Osteoblast (primary cell): ENCODE data around the gene SLC2A11. TPM values are rescaled to one million over a fixed set of nuclear protein-coding genes. Genes with fewer than 3 reads are reported as not detected.

Experiments used
- DNase-seq: peaks from one replicate; pipeline ENCODE4 v3.0.0; 2011; ENCODE audit warnings: low spot score, mixed read lengths; ENCODE audit not compliant: insufficient read length; ENCODE audit errors: missing footprints
- H2AFZ ChIP-seq: 2 replicates; pipeline ENCODE4 v1.6.0; 2011; ENCODE audit warnings: mild to moderate bottlenecking, low read length
- H3K27ac ChIP-seq: 2 replicates; pipeline ENCODE4 v1.5.1; 2011; ENCODE audit warnings: mild to moderate bottlenecking, low read depth, low read length, moderate library complexity
- H3K27me3 ChIP-seq: 2 replicates; pipeline ENCODE4 v1.6.0; 2012; ENCODE audit warnings: mild to moderate bottlenecking, control low read depth, inconsistent platforms, low read length, moderate library complexity; ENCODE audit not compliant: insufficient read depth
- H3K36me3 ChIP-seq: 2 replicates; pipeline ENCODE4 v1.5.1; 2011; ENCODE audit warnings: mild to moderate bottlenecking, low read length, control low read depth, moderate library complexity; ENCODE audit not compliant: insufficient read depth
- H3K4me1 ChIP-seq: 2 replicates; pipeline ENCODE4 v1.5.1; 2011; ENCODE audit warnings: mild to moderate bottlenecking, low read length, control low read depth, moderate library complexity; ENCODE audit not compliant: insufficient read depth
- H3K4me2 ChIP-seq: 2 replicates; pipeline ENCODE4 v1.6.0; 2011; ENCODE audit warnings: mild to moderate bottlenecking, low read length; ENCODE audit not compliant: insufficient read depth
- H3K4me3 ChIP-seq: fragments of 200-600 bp; sonication (generic); 3 replicates; pipeline ENCODE4 v1.5.1; 2012; ENCODE audit warnings: mild to moderate bottlenecking, low read length, inconsistent platforms; ENCODE audit not compliant: insufficient read depth
- H3K79me2 ChIP-seq: 2 replicates; pipeline ENCODE4 v1.6.0; 2012; ENCODE audit warnings: mild to moderate bottlenecking, low read length, control low read depth, inconsistent platforms; ENCODE audit not compliant: insufficient read depth
- H3K9me3 ChIP-seq: 2 replicates; pipeline ENCODE4 v1.5.1; 2011; ENCODE audit warnings: low read depth, low read length, control low read depth
- H4K20me1 ChIP-seq: 2 replicates; pipeline ENCODE4 v1.6.0; 2012; ENCODE audit warnings: mild to moderate bottlenecking, low read length, control low read depth; ENCODE audit not compliant: insufficient read depth
- CTCF ChIP-seq: IDR thresholded peaks from 2 replicates; pipeline ENCODE4 v1.5.1; 2011; ENCODE audit warnings: mild to moderate bottlenecking, low read depth, low read length, moderate library complexity; ENCODE audit errors: extremely low read depth
- total RNA-seq: library from RNA; depleted of rRNA; stranded (reverse); fragments of >200 nt; gene quantifications from 2 replicates; pipeline ENCODE4 v1.2.3, GENCODE V29; 2012

Gene SLC2A11
- total RNA-seq: 14.1 and 20.9 TPM in 2 replicates

- H3K9me3 ChIP-seq: no peaks in the 10 kb centered on the region
- peak within 1 kb of the TSS; percentile 100 for H2AFZ ChIP-seq
- H3K36me3 ChIP-seq: no peaks in the 10 kb centered on the region
- peak within 1 kb of the TSS; percentile 69 for H3K27ac ChIP-seq
- H3K79me2 ChIP-seq: no peaks in the 10 kb centered on the region
- peak within 1 kb of the TSS; percentile 100 for H3K4me2 ChIP-seq
- H4K20me1 ChIP-seq: peaks cover 3% of the 10 kb centered on the region
- peak within 1 kb of the TSS; percentile 93 for H3K4me3 ChIP-seq
- TF ChIP-seq CTCF: peak; percentile 12
- H3K27me3 ChIP-seq: no peaks in the 10 kb centered on the region
- DNase-seq: peak; percentile 99
- H3K4me1 ChIP-seq: peaks cover 10% of the 10 kb centered on the region
Measured at GRCh38 chr22:23857606-23858483, at the start of gene SLC2A11. TSS of gene SLC2A11 (plus strand) at chr22:23857875. CDS start at chr22:23858000, 125 bp downstream.

- Histone ChIP-seq H3K36me3 (peaks cover 47% of the 10 kb centered on the region), H3K27ac (no peak overlapping the region), H3K9me3 (no peaks in the 10 kb centered on the region), H4K20me1 (peaks cover 3% of the 10 kb centered on the region), H3K4me2 (no peak overlapping the region), H3K27me3 (no peaks in the 10 kb centered on the region), H3K4me3 (no peak overlapping the region), H2AFZ (no peak overlapping the region), H3K4me1 (no peaks in the 10 kb centered on the region), H3K79me2 (no peaks in the 10 kb centered on the region)
- TF ChIP-seq CTCF: no peak
- no peak for DNase-seq
Measured at GRCh38 chr22:23812378-23812777, 45.3 kb upstream of the SLC2A11 start.

GRCh38 chr22:23815541-23816155 lies 42.0 kb upstream of the SLC2A11 start:
- Histone ChIP-seq H3K36me3 (peaks cover 66% of the 10 kb centered on the region), H3K9me3 (no peaks in the 10 kb centered on the region), H3K4me1 (no peaks in the 10 kb centered on the region), H2AFZ (no peak overlapping the region), H4K20me1 (peaks cover 3% of the 10 kb centered on the region), H3K79me2 (no peaks in the 10 kb centered on the region), H3K4me3 (no peak overlapping the region), H3K27ac (no peak overlapping the region), H3K4me2 (no peak overlapping the region), H3K27me3 (no peaks in the 10 kb centered on the region)
- no peak for TF ChIP-seq CTCF
- DNase-seq: no peak
